IPS-11a (cell line): ENCODE measurements around the gene KLF4.

Source experiments
- H3K4me3 ChIP-seq: one replicate; pipeline ENCODE4 v1.5.1; 2013; ENCODE audit warnings: low read depth, low read length, control low read depth

The KLF4 gene

DNA sequence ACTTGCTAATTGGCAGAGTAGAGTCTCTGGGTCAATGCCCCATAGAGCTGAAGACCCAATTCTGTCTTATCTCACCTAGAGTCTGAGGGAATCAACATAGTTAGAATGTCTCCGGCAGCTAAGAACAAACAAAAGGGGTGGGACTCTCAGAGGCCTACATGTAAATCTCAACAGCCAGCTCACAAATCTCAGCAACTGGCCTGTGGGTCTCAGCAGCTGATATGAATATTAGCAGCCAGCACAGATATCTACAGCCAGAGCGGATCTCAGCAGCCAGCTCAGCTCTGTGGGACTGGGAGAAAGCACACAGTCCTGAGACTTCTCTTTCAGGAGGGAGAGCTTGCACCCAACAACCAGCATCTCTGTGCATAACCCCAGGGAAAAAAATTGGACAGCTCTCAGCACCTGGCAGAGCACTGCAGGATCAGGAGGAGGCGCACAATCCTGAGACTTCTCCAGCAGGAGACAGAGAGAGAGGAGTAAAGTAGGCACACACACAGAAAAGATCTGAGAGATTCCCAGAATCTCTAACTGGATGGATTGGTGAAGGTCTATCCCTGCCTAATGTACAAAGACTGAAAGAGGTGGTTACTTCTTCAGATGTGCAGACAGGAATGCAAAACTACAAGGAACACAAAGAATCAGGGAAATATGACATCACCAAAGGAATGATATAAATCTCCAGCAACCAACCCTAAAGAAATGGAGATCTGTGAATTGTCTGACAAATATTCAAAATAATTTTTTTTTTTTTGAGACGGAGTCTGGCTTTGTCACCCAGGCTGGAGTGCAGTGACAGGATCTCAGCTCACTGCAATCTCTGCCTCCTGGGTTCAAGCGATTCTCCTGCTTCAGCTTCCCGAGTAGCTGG, 29.2 kb downstream of the KLF4 start:
- H3K4me3 ChIP-seq = no peak overlapping the region

DNA sequence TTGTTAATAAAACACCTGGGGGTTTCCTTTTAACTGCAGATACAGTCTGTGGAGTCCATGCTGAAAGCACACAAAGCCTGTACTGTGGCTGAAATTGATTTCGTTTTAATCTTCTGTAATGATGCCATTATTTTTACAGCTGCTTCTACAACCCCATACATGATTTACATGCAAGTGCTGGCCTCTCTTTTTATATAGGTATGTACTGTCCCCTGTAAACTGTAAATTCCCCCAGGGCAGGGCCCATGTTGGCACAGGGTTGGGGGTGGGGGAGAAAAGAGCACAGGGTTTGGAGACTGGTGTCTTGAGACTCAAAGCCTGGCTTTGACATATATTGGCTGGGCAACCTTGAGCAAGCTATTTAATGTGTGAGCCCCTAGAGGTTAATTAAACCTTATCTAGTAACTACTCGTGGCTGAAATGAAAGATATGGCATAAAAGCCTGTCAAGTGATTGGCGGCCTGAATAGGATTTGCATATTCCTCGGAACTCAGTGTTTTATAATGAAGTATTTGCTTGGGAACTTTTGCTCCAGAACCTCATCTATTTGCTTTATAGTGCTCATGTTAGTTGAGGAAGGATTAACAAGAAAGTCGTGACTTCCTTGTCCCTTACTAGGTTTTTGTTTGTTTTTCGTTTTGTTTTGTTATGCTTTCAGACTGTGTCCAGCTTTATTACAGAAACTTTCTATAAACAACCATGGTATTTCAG, 34.0 kb downstream of the KLF4 start:
- no peak overlapping the region for H3K4me3 ChIP-seq

DNA sequence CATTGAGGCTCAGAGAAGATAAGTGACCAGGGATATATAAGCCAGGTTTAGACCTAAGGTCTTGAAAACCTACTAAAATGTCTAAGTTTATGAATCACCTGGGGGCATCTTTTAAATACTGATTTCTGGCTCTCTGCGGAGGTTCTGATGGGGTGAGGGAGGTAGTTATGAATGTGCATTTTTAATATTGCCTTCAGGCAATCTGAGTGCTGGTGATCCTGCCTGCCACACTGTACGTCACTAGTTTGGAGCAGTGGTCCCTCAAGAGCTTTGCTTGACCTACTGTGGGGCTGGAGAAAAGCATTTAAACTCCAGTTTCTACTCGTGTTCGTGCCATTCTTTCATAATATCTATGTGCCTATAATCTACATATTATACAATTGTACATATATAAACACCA, 36.1 kb downstream of the KLF4 start:
- H3K4me3 ChIP-seq = no peak overlapping the region

DNA sequence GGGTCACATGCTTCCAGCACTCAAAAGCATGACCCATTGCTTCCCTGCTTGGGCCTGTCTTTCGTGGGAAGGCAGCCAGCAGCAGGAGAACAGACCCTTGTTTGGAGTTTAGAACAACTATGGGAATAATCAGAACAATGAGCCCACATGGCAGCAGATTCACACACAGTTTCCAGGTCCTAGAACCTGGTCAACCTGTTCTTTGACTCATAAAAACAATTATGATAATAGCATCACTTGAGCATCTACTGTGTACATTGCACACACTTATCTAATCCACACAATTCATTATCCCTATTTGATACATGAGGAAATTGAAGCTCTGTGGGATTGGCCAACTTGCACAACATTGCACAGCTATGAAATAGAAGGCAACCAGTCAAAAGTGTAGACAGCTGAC, 41.7 kb downstream of the KLF4 start:
- no peak overlapping the region for H3K4me3 ChIP-seq

DNA sequence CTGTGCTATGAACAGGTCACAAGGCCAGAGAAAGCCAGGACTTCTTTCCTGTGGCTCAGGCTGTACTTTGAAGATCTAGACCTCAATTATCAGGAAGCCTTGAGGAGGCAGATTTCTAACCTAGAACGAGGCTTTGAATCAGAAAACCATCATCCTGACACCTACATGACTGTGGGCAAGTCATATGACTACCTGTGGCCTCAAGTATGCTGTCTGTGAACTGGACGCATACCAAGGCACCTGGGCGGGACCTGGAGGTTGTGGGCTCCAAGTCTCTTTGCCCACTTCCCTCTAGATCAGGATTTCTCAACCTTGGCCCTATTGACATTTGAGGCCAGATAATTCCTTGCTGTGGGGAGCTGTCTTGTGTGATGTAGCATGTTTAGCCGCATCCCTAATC, 42.5 kb downstream of the KLF4 start:
- no peak overlapping the region for H3K4me3 ChIP-seq

DNA sequence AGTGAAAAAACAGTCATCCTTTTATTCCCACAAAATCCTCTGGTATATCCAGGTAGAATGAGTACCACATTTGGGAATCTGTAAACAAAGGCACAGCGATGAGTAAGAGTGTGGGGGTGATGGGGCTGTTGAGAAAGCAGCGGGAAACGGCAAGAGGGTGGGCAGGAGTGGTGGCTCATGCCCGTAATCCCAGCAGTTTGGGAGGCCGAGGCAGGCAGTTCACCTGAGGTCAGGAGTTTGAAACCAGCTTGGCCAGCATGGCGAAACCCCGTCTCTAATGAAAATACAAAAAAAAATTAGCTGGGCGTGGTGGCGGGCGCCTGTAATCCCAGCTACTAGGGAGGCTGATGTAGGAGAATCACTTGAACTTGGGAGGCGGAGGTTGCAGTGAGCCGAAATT, 43.1 kb downstream of the KLF4 start:
- H3K4me3 ChIP-seq = no peak overlapping the region

DNA sequence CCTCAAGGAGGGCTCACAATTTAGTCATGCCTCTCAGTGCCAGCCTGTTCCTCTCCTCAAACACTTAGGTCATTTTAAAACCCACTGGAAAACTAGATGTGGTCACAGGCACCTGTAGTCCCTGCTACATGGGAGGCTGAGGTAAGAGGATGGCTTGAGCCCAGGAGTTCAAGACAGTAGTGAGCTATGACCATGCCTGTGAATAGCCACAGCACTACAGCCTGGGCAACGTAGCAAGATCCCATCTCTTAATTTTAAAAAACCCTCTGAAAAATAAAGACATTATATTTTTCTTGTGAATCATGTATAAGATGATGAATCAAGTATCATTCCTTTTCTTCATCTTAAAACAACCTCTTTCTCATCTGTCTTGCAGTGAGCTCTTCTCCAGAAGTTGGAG, 45.8 kb downstream of the KLF4 start:
- H3K4me3 ChIP-seq = no peak overlapping the region

DNA sequence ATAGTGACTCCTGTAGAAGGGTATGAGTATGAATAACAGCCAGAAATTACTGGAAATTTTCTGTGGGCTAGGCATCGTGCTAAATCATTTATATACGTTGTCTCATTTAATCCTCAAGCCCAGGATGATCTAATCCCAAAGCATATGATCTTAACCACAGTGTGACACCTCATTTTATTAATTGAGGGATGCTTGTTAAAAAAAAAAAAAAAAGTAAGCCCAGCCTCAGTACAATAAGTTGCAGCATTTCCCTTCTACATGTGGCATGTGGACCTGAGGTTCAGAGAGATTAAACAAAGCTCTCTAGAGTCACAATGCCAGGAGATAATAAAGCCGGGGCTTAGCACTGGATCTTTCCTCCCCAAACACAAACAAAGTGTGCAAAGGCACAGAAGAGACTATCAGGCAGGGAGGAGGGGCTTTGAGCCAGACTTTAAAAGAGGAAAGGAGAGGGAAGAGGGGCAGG, 49.5 kb downstream of the KLF4 start:
- H3K4me3 ChIP-seq = no peak overlapping the region

DNA sequence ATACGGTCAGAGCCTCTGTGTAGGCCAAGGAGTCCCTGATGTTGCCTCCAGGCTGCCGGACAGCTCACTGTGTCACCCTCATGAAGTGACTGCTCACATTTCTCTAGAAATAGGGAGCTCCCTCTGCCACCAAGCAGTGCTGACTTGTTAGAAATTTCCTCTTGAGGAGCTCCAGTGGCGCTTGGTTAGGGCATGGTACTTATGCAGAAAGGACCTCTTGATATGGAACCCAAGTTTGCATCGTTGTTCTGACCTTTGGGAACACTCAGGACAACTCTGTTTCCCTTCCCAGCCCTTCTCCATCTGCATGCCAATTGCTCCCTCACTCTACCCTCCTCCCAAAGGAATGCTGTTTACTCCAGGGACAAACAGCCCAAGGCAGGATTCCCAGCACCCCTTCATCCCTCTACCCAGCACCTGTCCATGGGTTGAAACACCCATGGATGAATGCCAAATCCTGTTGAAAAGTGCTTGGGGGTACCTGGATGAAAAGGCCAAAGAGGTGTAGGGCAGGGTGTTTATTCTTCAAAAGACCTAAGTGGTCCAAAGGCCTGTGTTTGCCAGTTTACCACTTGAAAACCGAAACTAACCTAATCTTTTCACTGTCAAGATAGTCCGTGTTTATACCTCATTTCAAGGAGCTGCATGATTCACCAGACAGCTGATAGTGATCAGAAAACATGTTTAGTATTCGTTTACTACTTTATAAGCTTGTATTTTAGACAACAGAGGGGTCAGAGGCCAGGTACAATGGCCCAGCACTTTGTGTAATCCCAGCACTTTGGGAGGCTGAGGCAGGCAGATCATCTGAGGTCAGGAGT, 51.1 kb downstream of the KLF4 start:
- no peak overlapping the region for H3K4me3 ChIP-seq

DNA sequence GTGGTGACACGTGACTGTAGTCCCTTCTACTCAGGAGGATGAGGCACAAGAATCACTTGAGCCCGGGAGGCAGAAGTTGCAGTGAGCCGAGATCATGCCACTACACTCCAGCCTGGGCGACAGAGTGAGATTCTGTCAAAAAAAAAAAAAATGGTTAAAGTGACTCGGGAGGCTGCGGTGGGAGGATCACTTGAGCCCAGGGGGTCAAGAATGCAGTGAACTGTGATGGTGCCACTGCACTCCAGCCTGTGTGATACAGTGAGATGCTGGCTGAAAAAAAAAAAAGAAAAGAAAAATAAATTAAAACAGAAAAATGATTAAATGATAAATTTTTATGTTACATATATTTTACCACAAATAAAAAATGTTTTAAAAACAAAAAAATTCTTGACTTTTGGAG, 51.9 kb downstream of the KLF4 start:
- no peak overlapping the region for H3K4me3 ChIP-seq

DNA sequence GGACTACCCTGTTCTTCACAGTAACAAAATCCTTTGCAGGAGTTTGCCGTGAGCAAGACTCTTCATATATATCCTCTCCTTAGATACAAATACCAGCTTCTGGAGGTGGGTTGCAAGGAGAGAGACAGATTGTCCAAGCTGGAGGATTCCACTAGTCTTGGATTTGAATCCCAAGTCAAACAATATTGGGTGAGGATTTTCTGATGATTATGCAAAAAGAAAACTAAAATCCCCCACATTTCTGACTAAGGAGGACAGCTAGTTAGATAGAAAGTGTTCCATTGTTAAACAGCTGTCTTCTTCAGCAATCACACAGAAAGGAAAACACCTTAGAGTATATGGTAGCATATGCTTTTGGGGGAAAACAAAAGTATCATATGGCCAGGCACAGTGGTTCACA, 54.2 kb downstream of the KLF4 start:
- no peak overlapping the region for H3K4me3 ChIP-seq
